GM12865 (cell line): ENCODE data around the gene PIGU.

Experiments used
- DNase-seq: peaks from one replicate; pipeline ENCODE4 v3.0.0; 2010; ENCODE audit warnings: low read depth
- H3K4me3 ChIP-seq: 2 replicates; pipeline ENCODE4 v1.5.1; 2011; ENCODE audit warnings: mild to moderate bottlenecking, low read depth, low read length, control low read depth
- CTCF ChIP-seq: IDR thresholded peaks from 2 replicates; pipeline ENCODE4 v1.5.1; 2011; ENCODE audit warnings: low read length, control low read depth, low read depth, inconsistent platforms; ENCODE audit not compliant: insufficient read depth; ENCODE audit errors: missing control alignments

PIGU gene

GRCh38 chr20:34628026-34628425 is 48.9 kb downstream of the PIGU start:
- no peak for TF ChIP-seq CTCF
- no peak for DNase-seq
- no peak overlapping the region for H3K4me3 ChIP-seq

GRCh38 chr20:34627458-34627857 is 49.4 kb downstream of the PIGU start:
- DNase-seq, result no peak
- TF ChIP-seq CTCF, result no peak
- no peak overlapping the region for H3K4me3 ChIP-seq

- TF ChIP-seq CTCF, result no peak
- H3K4me3 ChIP-seq, result no peak overlapping the region
- no peak for DNase-seq
Observed at GRCh38 chr20:34626992-34627391, 49.9 kb downstream of the PIGU start.

- no peak for DNase-seq
- no peak for TF ChIP-seq CTCF
- no peak overlapping the region for H3K4me3 ChIP-seq
Observed at GRCh38 chr20:34624629-34625028, 52.3 kb downstream of the PIGU start.

GRCh38 chr20:34622821-34623451 is 54.0 kb downstream of the PIGU start:
- DNase-seq, result peak; percentile 14
- H3K4me3 ChIP-seq, result no peak overlapping the region
- TF ChIP-seq CTCF, result no peak

GRCh38 chr20:34621383-34622367 is 55.2 kb downstream of the PIGU start:
- DNase-seq, result no peak
- no peak overlapping the region for H3K4me3 ChIP-seq
- no peak for TF ChIP-seq CTCF
